ENCODE measurements around the gene CMSS1. TPM values are rescaled to one million over a fixed set of nuclear protein-coding genes. Genes with fewer than 3 reads are reported as not detected.

CMSS1 gene
- total and polyA plus RNA-seq, 2 of the 13 experiments (the other 11 are each of a cell fraction or from before 2014, with no cell fraction given), result 6.4 to 48.7 TPM

GRCh38 chr3:99882436-99883137, 64.9 kb downstream of the CMSS1 start (continued):
- TF ChIP-seq ZBTB44 (CRISPR knock-in tag; IDR thresholded peaks at IDR 0.05) (no peak), HNRNPH1 (optimal IDR thresholded peaks at IDR 0.05; ENCODE audit: low read depth, low read length) (no peak), TBL1XR1 (IDR thresholded peaks at IDR 0.05; ENCODE audit: borderline replicate concordance, low read length, partially characterized antibody) (no peak), SNAI1 (CRISPR knock-in tag; IDR thresholded peaks at IDR 0.05; ENCODE audit: borderline replicate concordance) (no peak), FOSL2 (CRISPR knock-in tag; IDR thresholded peaks at IDR 0.05) (no peak), ZNF768 (CRISPR knock-in tag; IDR thresholded peaks at IDR 0.05) (peak; percentile 87; the same call in 1 of the 2 replicates)

- intact Hi-C loops (cut with micrococcal nuclease; ENCODE audit: unreplicated experiment) (no loop called here), in situ Hi-C loops (cut with HindIII; ENCODE audit: extremely low pct_ligation_motif_present, low pct_unique_long_range_greater_than_20kb) (no loop called here)
- ChIA-PET CTCF (ENCODE audit: low intra/inter-chr PET ratio, low total read pairs) (no interaction called here), POLR2A (interaction anchor here (1.8 kb wide), 1 partner anchor 8 kb away, joined by 7 read pairs; no protein-coding TSS in a partner anchor)
- no peak overlapping the region for H2AFZ ChIP-seq (ENCODE audit: low read length)
- no peak overlapping the region for H3K9ac ChIP-seq (ENCODE audit: insufficient read depth, low read depth, low read length)
- no peaks in the 10 kb centered on the region for H3K79me2 ChIP-seq (ENCODE audit: insufficient read depth, low read length)
- no peak overlapping the region for H3K4me2 ChIP-seq (ENCODE audit: low read depth, low read length)
- H4K20me1 ChIP-seq (ENCODE audit: insufficient read depth, low read length), result no peaks in the 10 kb centered on the region
- H3K9me3 ChIP-seq (ENCODE audit: low read length), result no peaks in the 10 kb centered on the region
- no peak for ATAC-seq
- no peak overlapping the region for H3K4me3 ChIP-seq (replicated peaks in 1 of 3; ENCODE audit: insufficient read depth in 1 of 3, low read depth in 2 of 3, low read length in 3 of 3)
- peaks cover 61% of the 10 kb centered on the region for H3K4me1 ChIP-seq (ENCODE audit: insufficient read depth, low read length)
- BruUV-seq (replicated peaks), result no TSS peak
- no peaks in the 10 kb centered on the region for H3K27me3 ChIP-seq (ENCODE audit: control insufficient read depth in 1 of 2, insufficient read depth in 2 of 2, low read length in 2 of 2)
- DNase-seq (ENCODE audit: low spot score), result no peak
- no peaks in the 10 kb centered on the region for H3K36me3 ChIP-seq (replicated peaks in 1 of 2; ENCODE audit: control insufficient read depth in 1 of 2, insufficient read depth in 2 of 2, low read length in 2 of 2)
- FAIRE-seq, result no peak
- H3K27ac ChIP-seq (ENCODE audit: extremely low read length, insufficient read depth, low read length), result no peak overlapping the region
- WGBS (ENCODE audit: low lambda C conversion rate), result 98% methylated on average over 2 of the region's 2 CpGs
- TF ChIP-seq NFRKB (IDR thresholded peaks at IDR 0.05) (no peak), ZNF720 (CRISPR knock-in tag; IDR thresholded peaks at IDR 0.05) (no peak), KDM3A (CRISPR knock-in tag; IDR thresholded peaks at IDR 0.05; ENCODE audit: low read depth) (no peak), MAFG (CRISPR knock-in tag; IDR thresholded peaks at IDR 0.05) (no peak), PITX1 (CRISPR knock-in tag; IDR thresholded peaks at IDR 0.05) (no peak), GTF2F1 (IDR thresholded peaks at IDR 0.05; ENCODE audit: low read length) (no peak), ZNF30 (CRISPR knock-in tag; IDR thresholded peaks at IDR 0.05) (no peak), ZFP91 (CRISPR knock-in tag; IDR thresholded peaks at IDR 0.05; ENCODE audit: borderline replicate concordance) (no peak), NR3C1 (CRISPR knock-in tag; IDR thresholded peaks at IDR 0.05) (no peak), ASH2L (IDR thresholded peaks at IDR 0.05; ENCODE audit: insufficient read length, low read depth, low read length) (no peak), CEBPZ (IDR thresholded peaks at IDR 0.05; ENCODE audit: low read length) (no peak), KAT7 (CRISPR knock-in tag; IDR thresholded peaks at IDR 0.05; ENCODE audit: borderline replicate concordance) (no peak), KDM6A (CRISPR knock-in tag; IDR thresholded peaks at IDR 0.05; ENCODE audit: low read depth) (no peak)
These were observed 65.4 kb downstream of the CMSS1 start for GRCh38 chr3:99883138-99883461.

Data from HepG2 (cell line).